GM19240 (cell line): Measurements from ENCODE around the gene SLC19A1.

Experiments
- DNase-seq: peaks from one replicate; pipeline ENCODE4 v3.0.0; 2011; ENCODE audit warnings: low spot score; ENCODE audit not compliant: insufficient read length

Gene SLC19A1

DNA sequence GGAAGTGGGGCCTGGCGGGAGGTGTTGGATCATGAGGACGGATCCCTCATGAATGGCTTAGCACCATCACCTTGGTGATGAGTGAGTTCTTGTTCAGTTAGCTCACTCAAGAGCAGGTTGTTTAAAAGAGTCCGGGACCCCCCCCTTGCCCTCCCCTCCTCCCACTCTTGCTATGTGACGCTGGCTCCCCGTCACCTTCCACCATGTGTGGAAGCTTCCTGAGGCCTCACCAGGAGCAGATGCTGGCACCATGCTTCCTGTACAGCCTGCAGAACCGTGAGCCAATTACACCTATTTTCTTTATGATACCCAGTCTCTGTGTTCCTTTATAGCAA, 3.0 kb upstream of the SLC19A1 start:
- no peak for DNase-seq

GRCh38 chr21:45544449-45545235, 2.4 kb upstream of the SLC19A1 start:
- no peak for DNase-seq

DNA sequence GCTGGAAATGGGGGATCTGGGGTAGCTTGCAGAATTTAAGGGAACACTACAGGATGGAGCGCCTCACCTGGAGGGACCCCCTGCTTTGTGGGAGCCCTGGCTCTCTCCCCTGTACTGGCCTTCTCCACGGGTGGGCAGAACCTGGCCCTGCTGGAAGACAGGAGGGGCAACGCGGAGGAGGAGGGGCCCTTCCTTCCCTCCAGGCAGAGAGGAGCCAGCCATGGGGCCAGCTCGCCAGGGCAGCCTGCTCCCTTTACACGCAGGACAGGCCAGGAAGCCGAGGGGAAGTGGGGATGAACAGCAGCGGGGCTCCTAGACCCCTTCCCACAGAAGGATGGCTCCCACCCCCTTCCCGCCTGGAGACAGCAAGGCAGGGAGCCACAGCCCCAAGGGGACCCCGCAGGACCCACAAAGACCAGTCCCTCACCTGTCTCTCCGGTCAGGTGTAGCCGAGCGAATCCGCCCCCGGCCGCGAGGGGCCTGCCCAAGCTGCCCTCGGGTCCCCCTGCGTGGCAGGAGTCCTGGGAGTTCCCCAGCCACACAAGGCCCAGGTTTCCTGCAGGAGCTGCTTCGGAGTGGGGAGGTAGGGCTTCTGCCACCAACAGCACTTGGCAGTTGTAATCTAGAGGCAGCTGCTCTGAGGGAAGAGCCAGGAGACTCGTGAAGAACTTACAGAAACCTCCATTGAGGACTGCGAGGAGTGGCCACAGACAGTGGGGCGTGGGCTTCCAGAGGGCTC, 1.6 kb upstream of the SLC19A1 start:
- no peak for DNase-seq

DNA sequence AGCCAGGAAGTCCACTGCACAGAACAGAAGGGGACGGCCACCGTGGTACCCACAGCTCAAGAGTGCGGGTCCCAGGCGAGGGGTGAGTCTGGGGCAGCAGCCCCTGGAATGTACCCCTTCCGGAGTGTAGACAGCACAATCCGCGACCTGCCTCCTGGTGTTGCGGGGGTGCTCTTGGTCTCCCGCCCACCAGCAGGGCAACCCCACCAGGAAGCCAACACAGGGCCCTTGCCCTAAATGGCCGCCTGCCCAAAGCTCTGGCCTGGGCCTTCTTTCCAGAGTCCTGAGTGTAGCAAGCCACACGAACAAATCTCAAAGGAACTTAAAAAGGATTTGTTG, 1.1 kb upstream of the SLC19A1 start:
- DNase-seq: no peak

- DNase-seq: no peak
Observed at GRCh38 chr21:45542667-45543370, 579 bp upstream of the SLC19A1 start.

GRCh38 chr21:45541221-45542039, 810 bp downstream of the SLC19A1 start:
- DNase-seq: peak; percentile 96

DNA sequence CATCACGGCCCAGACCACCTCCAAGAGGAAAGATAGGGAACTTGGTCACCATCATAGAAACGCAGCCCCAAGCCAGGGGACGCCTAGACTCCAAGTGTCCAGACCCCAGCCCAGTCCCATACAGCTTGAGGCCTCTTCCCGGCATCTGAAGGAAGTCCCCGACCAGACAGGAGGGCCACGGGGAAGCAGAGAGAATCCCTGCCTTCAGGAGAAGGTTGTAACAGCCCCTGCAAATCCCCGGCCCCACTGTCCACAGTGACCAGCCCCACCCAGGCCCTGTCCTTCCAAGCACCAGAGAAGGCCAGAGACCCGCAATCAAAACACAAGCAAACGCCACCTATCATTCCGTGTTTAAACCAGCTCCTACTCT, 1.7 kb downstream of the SLC19A1 start:
- DNase-seq: no peak

GRCh38 chr21:45539796-45540600, 2.2 kb downstream of the SLC19A1 start:
- DNase-seq: no peak

DNA sequence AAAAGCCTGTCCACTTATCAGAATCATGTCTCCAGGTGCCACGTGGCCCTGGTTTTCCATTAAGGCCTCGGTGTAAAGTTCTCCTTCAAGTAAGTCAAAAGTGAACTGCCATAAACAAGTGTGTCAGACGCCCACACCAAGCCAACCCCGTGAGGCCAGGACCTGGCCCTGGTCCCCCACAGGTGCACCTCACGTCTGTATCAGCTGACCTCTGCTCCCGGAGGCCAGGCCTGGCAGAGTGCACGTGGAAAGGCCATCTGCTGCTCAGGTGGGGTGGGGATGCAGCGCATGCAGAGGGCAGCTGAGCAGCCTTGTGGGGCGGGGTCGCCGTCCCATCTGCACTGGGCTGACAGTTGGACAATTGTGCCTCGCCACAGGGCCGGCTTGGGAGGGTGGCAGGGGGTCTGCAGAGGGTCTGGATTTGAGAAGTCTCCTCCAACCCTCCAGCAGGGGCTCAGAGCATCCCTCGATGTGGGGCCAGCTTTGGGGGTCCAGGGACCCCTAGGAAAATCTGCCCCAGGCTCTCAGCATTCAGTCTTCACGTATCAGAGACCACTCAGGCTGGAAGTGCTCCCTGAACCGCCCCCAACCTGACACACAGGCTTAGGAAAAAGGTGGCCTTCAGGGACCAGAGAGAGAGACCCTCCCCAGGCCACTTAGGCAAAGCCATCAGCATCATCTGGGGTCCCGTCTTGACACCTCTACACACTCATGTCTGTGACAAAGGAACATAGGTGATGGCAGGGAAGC, 3.0 kb downstream of the SLC19A1 start:
- no peak for DNase-seq

GRCh38 chr21:45538381-45539045, 3.7 kb downstream of the SLC19A1 start:
- no peak for DNase-seq

DNA sequence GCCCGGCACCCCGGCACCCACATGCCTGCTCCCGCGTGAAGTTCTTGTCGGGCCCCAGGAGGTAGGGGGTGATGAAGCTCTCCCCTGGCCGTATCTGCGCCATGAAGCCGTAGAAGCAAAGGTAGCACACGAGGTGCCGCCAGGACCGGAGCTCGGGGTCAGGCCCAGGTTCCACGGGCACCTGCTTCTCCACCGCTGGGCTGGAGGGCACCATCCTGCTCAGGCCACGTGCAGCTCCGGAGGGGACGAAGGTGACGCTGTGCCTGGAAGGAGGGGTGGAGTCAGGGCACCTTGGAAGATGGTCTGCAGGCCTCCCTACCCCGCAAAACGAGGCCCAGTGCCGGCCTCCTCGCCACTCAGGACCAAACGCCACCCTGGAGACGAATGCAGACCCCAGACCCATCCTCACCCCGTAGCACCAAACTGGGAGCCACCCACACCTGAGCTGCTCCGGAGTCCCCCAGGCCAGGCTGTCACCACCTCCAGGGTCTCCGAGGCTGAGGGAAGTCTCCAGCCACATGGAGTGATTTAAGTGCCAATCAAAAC, 4.4 kb downstream of the SLC19A1 start:
- DNase-seq: no peak

- no peak for DNase-seq
Observed at GRCh38 chr21:45537111-45537745, 5.0 kb downstream of the SLC19A1 start.

- no peak for DNase-seq
Observed at GRCh38 chr21:45536301-45537081, 5.7 kb downstream of the SLC19A1 start.

- DNase-seq: no peak
Observed at GRCh38 chr21:45535341-45536081, 6.7 kb downstream of the SLC19A1 start.

DNA sequence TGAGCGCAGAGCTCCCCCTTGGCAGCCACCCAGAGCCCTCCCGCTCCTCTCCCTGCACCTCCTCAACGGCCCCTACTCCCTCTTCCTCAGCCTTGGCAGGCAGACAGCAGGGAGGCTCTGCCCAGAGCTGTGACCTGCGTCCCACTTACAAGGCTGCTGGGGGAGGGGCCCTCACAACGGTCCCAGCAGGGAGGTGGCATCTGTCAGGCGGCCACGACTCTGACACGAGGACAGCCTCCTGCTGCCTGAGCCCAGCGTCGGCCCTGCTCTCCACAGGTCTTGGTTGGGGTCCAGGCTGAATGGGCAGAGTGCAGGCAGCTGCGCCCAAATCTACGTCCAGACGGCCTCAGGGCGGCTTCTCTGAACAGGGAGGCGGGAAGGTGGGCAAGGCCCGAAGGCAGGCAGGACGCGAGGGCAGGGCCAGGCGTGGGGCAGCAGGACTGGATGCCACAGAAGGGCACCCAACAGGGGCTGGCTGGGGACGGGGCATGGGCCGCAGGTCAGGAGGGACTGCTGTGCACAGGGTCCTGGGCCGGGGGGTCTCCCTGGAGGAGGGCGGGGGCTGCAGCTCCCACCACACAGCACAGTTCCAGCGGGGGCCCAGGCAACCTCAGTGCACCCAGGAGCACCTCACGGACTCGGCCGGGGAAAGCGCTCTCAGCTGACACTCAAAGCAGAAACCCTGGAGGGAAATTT, 7.5 kb downstream of the SLC19A1 start:
- no peak for DNase-seq

GRCh38 chr21:45533846-45534635, 8.2 kb downstream of the SLC19A1 start:
- no peak for DNase-seq
